OCI-LY1 (cell line): ENCODE data around the gene CACNA1D.

Experiments
- H2AFZ ChIP-seq: fragments of 200-600 bp; sonication (generic), shearing (Covaris generic); 2 replicates; pipeline ENCODE4 v1.6.0; 2014; ENCODE audit warnings: antibody characterized with exemption, mild to moderate bottlenecking, low read length
- H3F3A ChIP-seq: fragments of 200-600 bp; sonication (generic), shearing (Covaris generic); 2 replicates; pipeline ENCODE4 v1.6.0; 2014; ENCODE audit warnings: mild to moderate bottlenecking, antibody characterized with exemption, low read length, moderate library complexity; ENCODE audit not compliant: insufficient read depth
- H3K27ac ChIP-seq: fragments of 200-600 bp; sonication (generic); 2 replicates; pipeline ENCODE4 v1.5.1; 2014; ENCODE audit warnings: low read length, mixed run types, mild to moderate bottlenecking, low read depth; ENCODE audit not compliant: poor library complexity, severe bottlenecking
- H3K27me3 ChIP-seq: fragments of 200-600 bp; sonication (generic); 2 replicates; pipeline ENCODE4 v1.6.0; 2014; ENCODE audit warnings: antibody characterized with exemption, mild to moderate bottlenecking, low read length, moderate library complexity; ENCODE audit not compliant: insufficient read depth
- H3K36me3 ChIP-seq: fragments of 200-600 bp; sonication (generic); 2 replicates; pipeline ENCODE4 v1.6.1; 2014; ENCODE audit warnings: mild to moderate bottlenecking, antibody characterized with exemption, low read length, moderate library complexity, mixed read lengths; ENCODE audit not compliant: insufficient read depth
- H3K4me1 ChIP-seq: fragments of 200-600 bp; sonication (generic); 2 replicates; pipeline ENCODE4 v1.5.1; 2014; ENCODE audit warnings: mild to moderate bottlenecking, low read length, moderate library complexity; ENCODE audit not compliant: insufficient read depth, severe bottlenecking
- H3K4me2 ChIP-seq: fragments of 200-600 bp; sonication (generic), shearing (Covaris generic); 2 replicates; pipeline ENCODE4 v1.6.1; 2014; ENCODE audit warnings: low read length
- H3K4me3 ChIP-seq: fragments of 200-600 bp; sonication (generic); 2 replicates; pipeline ENCODE4 v1.5.1; 2014; ENCODE audit warnings: low read length, low read depth, mild to moderate bottlenecking, mixed read lengths; ENCODE audit not compliant: poor library complexity, severe bottlenecking
- H3K79me2 ChIP-seq: fragments of 200-600 bp; shearing (Covaris generic); 2 replicates; pipeline ENCODE4 v1.6.1; 2016; ENCODE audit warnings: mixed run types, low read length, mixed read lengths; ENCODE audit not compliant: insufficient read depth
- H3K9ac ChIP-seq: fragments of 200-600 bp; sonication (generic), shearing (Covaris generic); 2 replicates; pipeline ENCODE4 v1.6.1; 2014; ENCODE audit warnings: mild to moderate bottlenecking, low read length, mixed read lengths
- H3K9me2 ChIP-seq: fragments of 200-600 bp; sonication (generic), shearing (Covaris generic); 2 replicates; pipeline ENCODE4 v1.6.1; 2014; ENCODE audit warnings: low read depth, mild to moderate bottlenecking, low read length, mixed read lengths
- H3K9me3 ChIP-seq: fragments of 200-600 bp; shearing (Covaris generic); 2 replicates; pipeline ENCODE4 v1.6.1; 2014; ENCODE audit warnings: low read length, mixed read lengths
- H4K20me1 ChIP-seq: fragments of 200-600 bp; sonication (generic), shearing (Covaris generic); 2 replicates; pipeline ENCODE4 v1.6.0; 2016; ENCODE audit warnings: mild to moderate bottlenecking, low read length; ENCODE audit not compliant: insufficient read depth
- CTCF ChIP-seq: fragments of 200-600 bp; sonication (generic), shearing (Covaris generic); IDR thresholded peaks from 2 replicates; pipeline ENCODE4 v1.5.1; 2017; ENCODE audit warnings: mild to moderate bottlenecking, antibody characterized with exemption, low read length, moderate library complexity, mixed read lengths
- EZH2 ChIP-seq: fragments of 200-600 bp; sonication (generic), shearing (Covaris generic); IDR thresholded peaks from 2 replicates; pipeline ENCODE4 v1.8.0; 2017; ENCODE audit warnings: borderline replicate concordance, mixed run types, mild to moderate bottlenecking, antibody characterized with exemption, low read length, moderate library complexity, mixed read lengths

Gene CACNA1D

GRCh38 chr3:53486961-53487654, 7.3 kb upstream of the CACNA1D start:
- H3K27ac ChIP-seq, result no peak overlapping the region
- H3K9me3 ChIP-seq, result no peaks in the 10 kb centered on the region
- no peaks in the 10 kb centered on the region; the same call in 1 of the 2 replicates for H3K27me3 ChIP-seq
- H3F3A ChIP-seq, result no peaks in the 10 kb centered on the region
- H3K4me1 ChIP-seq, result no peaks in the 10 kb centered on the region
- no peaks in the 10 kb centered on the region for H4K20me1 ChIP-seq
- H3K79me2 ChIP-seq, result no peaks in the 10 kb centered on the region
- H3K9ac ChIP-seq, result no peak overlapping the region
- TF ChIP-seq CTCF, result peak; percentile 14; the same call in 1 of the 2 replicates
- TF ChIP-seq EZH2, result no peak
- H3K36me3 ChIP-seq, result no peaks in the 10 kb centered on the region
- no peak overlapping the region for H3K4me3 ChIP-seq
- H2AFZ ChIP-seq, result no peak overlapping the region
- no peaks in the 10 kb centered on the region for H3K9me2 ChIP-seq
- no peak overlapping the region for H3K4me2 ChIP-seq

GRCh38 chr3:53489386-53489785, 5.0 kb upstream of the CACNA1D start:
- Histone ChIP-seq H4K20me1 (no peaks in the 10 kb centered on the region), H3K36me3 (no peaks in the 10 kb centered on the region), H3K9me3 (no peaks in the 10 kb centered on the region), H3K4me1 (peaks cover 4% of the 10 kb centered on the region), H3K9ac (no peak overlapping the region), H3F3A (no peaks in the 10 kb centered on the region), H2AFZ (no peak overlapping the region), H3K4me2 (no peak overlapping the region), H3K79me2 (no peaks in the 10 kb centered on the region), H3K4me3 (no peak overlapping the region), H3K9me2 (no peaks in the 10 kb centered on the region), H3K27me3 (no peaks in the 10 kb centered on the region; the same call in 1 of the 2 replicates), H3K27ac (no peak overlapping the region)
- TF ChIP-seq EZH2 (no peak), CTCF (no peak)

GRCh38 chr3:53489787-53490458, 4.5 kb upstream of the CACNA1D start:
- Histone ChIP-seq H3K9me3 (no peaks in the 10 kb centered on the region), H3K36me3 (no peaks in the 10 kb centered on the region), H3K27ac (no peak overlapping the region), H3K27me3 (no peaks in the 10 kb centered on the region; the same call in 1 of the 2 replicates), H4K20me1 (no peaks in the 10 kb centered on the region), H2AFZ (no peak overlapping the region), H3K4me3 (no peak overlapping the region), H3K9me2 (no peaks in the 10 kb centered on the region), H3K79me2 (no peaks in the 10 kb centered on the region), H3K9ac (no peak overlapping the region), H3K4me1 (peaks cover 4% of the 10 kb centered on the region), H3K4me2 (no peak overlapping the region), H3F3A (no peaks in the 10 kb centered on the region)
- TF ChIP-seq EZH2, result no peak
- no peak for TF ChIP-seq CTCF
